K562 (cell line): Measurements from ENCODE around the gene F2. TPM values are rescaled to one million over a fixed set of nuclear protein-coding genes. Genes with fewer than 3 reads are reported as not detected.

Experiments used
- ARID4B ChIP-seq: sonication (generic); formaldehyde crosslinking; IDR thresholded peaks from 2 replicates; pipeline ENCODE4 v1.8.0; 2022; ENCODE audit warnings: mild to moderate bottlenecking, missing genetic modification reagents
- ATF3 ChIP-seq, 2 experiments: fragments of 450-650 bp in 1 of 2; sonication (generic) in 1 of 2; formaldehyde crosslinking in 1 of 2; IDR thresholded peaks in 1 of 2; conservative IDR thresholded peaks in 1 of 2; 2 replicates each; pipeline versions ENCODE4 v1.6.1 to v1.8.1; 2016 to 2023; ENCODE audit warnings: mild to moderate bottlenecking in 2 of 2, moderate library complexity in 2 of 2, inconsistent platforms in 1 of 2, missing genetic modification reagents in 1 of 2
- ATF6 ChIP-seq: sonication (generic); formaldehyde crosslinking; IDR thresholded peaks from 2 replicates; pipeline ENCODE4 v1.4.0; 2020; ENCODE audit warnings: mild to moderate bottlenecking, missing genetic modification reagents
- CBFA2T2 ChIP-seq: fragments of 450-650 bp; conservative IDR thresholded peaks from 2 replicates; pipeline ENCODE4 v1.6.1; 2017; ENCODE audit warnings: mild to moderate bottlenecking
- FOXP4 ChIP-seq: sonication (generic); formaldehyde crosslinking; IDR thresholded peaks from 2 replicates; pipeline ENCODE4 v1.8.0; 2022; ENCODE audit warnings: mild to moderate bottlenecking, missing genetic modification reagents, borderline replicate concordance
- MAFF ChIP-seq: IDR thresholded peaks from 2 replicates; pipeline ENCODE4 v1.6.1; 2012; ENCODE audit warnings: low read length, improper control_type of control experiment
- MXI1 ChIP-seq: IDR thresholded peaks from 2 replicates; pipeline ENCODE4 v1.6.1; 2011; ENCODE audit warnings: low read depth, mild to moderate bottlenecking, improper control_type of control experiment, low read length
- PHF21A ChIP-seq: fragments of 450-650 bp; IDR thresholded peaks from 2 replicates; pipeline ENCODE4 v1.6.1; 2017; ENCODE audit warnings: low read depth, borderline replicate concordance
- POLR2G ChIP-seq: fragments of 200-400 bp; formaldehyde crosslinking; IDR thresholded peaks from 2 replicates; pipeline ENCODE4 v1.6.1; 2017; ENCODE audit warnings: low read depth, mild to moderate bottlenecking, antibody characterized with exemption, low read length, moderate library complexity
- RAD21 ChIP-seq, 2 experiments: fragments of 250-450 bp in 1 of 2; fragments of 450-650 bp in 1 of 2; sonication (Bioruptor Pico) in 1 of 2; formaldehyde crosslinking in 1 of 2; IDR thresholded peaks in 1 of 2; conservative IDR thresholded peaks in 1 of 2; 2 replicates each; pipeline versions ENCODE4 v1.4.0 to v1.8.0; 2020 to 2022; ENCODE audit warnings: mild to moderate bottlenecking in 2 of 2, moderate library complexity in 1 of 2
- TEAD4 ChIP-seq, 2 experiments: sonication (generic) in 1 of 2; formaldehyde crosslinking in 1 of 2; IDR thresholded peaks; 2 replicates each; pipeline versions ENCODE4 v1.6.1 to v1.8.0; 2012 to 2022; ENCODE audit warnings: borderline replicate concordance in 1 of 2, inconsistent platforms in 1 of 2, low read length in 1 of 2, mild to moderate bottlenecking in 1 of 2, missing genetic modification reagents in 1 of 2
- TFAM ChIP-seq: fragments of 250-450 bp; sonication (Bioruptor Pico); conservative IDR thresholded peaks from 2 replicates; pipeline ENCODE4 v1.5.0; 2021; ENCODE audit warnings: mild to moderate bottlenecking, moderate library complexity
- ZKSCAN1 ChIP-seq: fragments of 150-350 bp; IDR thresholded peaks from 2 replicates; pipeline ENCODE4 v1.6.1; 2016; ENCODE audit warnings: low read depth, low read length
- ZNF584 ChIP-seq: fragments of 200-800 bp; sonication (Bioruptor generic); IDR thresholded peaks from 2 replicates; pipeline ENCODE4 v1.6.1; 2016; ENCODE audit warnings: low read depth, mild to moderate bottlenecking, missing genetic modification characterization, missing compliant biosample characterization
- ZNF780A ChIP-seq: fragments of 250-450 bp; sonication (Bioruptor Pico); IDR thresholded peaks from 2 replicates; pipeline ENCODE4 v1.5.0; 2021; ENCODE audit warnings: mild to moderate bottlenecking
- polyA plus RNA-seq, 8 experiments: library from polyadenylated mRNA; depleted of rRNA in 4 of 8; stranded (reverse) in 5 of 8; unstranded in 3 of 8; fragments of >200 nt; fragmentation: Nextera tagmentation in 2 of 8; fragmentation: Illumina TruSeq in 1 of 8; extraction: Ambion mirVana in 2 of 8; extraction: Trizol in 1 of 8; gene quantifications; 2 replicates each; pipeline versions ENCODE4 v1.2.1 to v1.2.3, GENCODE V29; 2011 to 2014; ENCODE audit warnings: inconsistent platforms in 1 of 8, missing spikeins in 1 of 8
- total RNA-seq, 7 experiments: library from RNA; depleted of rRNA in 6 of 7; stranded (reverse); fragments of >200 nt in 6 of 7; fragmentation: Illumina TruSeq in 2 of 7; extraction: Trizol in 2 of 7; gene quantifications; 2 replicates each; pipeline versions ENCODE4 v1.2.1 to v1.2.3, GENCODE V29; 2011 to 2021; ENCODE audit warnings: low replicate concordance in 1 of 7

Gene F2
- total and polyA plus RNA-seq, 9 of the 15 experiments (the other 6 are each of a cell fraction or from before 2014, with no cell fraction given): 0.16 TPM; not detected in 8

- TF ChIP-seq ZNF584 (CRISPR knock-in tag) (peak; percentile 64; the same call in 1 of the 2 replicates), POLR2G (peak; percentile 99), FOXP4 (CRISPR knock-in tag) (0 out of 2 replicates have a peak, but pooled peaks have one; percentile 31), PHF21A (peak; percentile 66; the same call in 1 of the 2 replicates), ZNF780A (CRISPR knock-in tag) (0 out of 2 replicates have a peak, but pooled peaks have one; percentile 34), RAD21 (CRISPR knock-in tag; conservative IDR thresholded peaks at IDR 0.05 in 1 of 2, IDR thresholded peaks at IDR 0.05 in 1 of 2) (0 out of 4 replicates have a peak, but pooled peaks of 1 of the 2 experiments have one; percentile 6), ATF6 (CRISPR knock-in tag) (0 out of 2 replicates have a peak, but pooled peaks have one; percentile 53), MAFF (peak; percentile 28; the same call in 1 of the 2 replicates), MXI1 (peak; percentile 90; the same call in 1 of the 2 replicates), ZKSCAN1 (peak; percentile 68; the same call in 1 of the 2 replicates), TEAD4 (IDR thresholded peaks at IDR 0.05; ENCODE audit: low read length) (peak; percentile 77), TEAD4 (CRISPR knock-in tag; IDR thresholded peaks at IDR 0.05; ENCODE audit: borderline replicate concordance) (no peak), TFAM (CRISPR knock-in tag) (no peak), ARID4B (CRISPR knock-in tag) (peak; percentile 96), ATF3 (IDR thresholded peaks at IDR 0.05) (peak; percentile 66), ATF3 (CRISPR knock-in tag; conservative IDR thresholded peaks at IDR 0.05) (peak; percentile 90), CBFA2T2 (no peak)
These were observed 18.6 kb upstream of the F2 start, which contains the start of the genes ARHGAP1 and ZNF408 (continued) for GRCh38 chr11:46700241-46701077.
